GM19099 (cell line): Measurements from ENCODE around the gene SPG11.

Experiments
- POLR2A ChIP-seq: IDR thresholded peaks from 3 replicates; pipeline ENCODE4 v1.6.1; 2011; ENCODE audit warnings: low read depth; ENCODE audit not compliant: insufficient read length; ENCODE audit errors: extremely low read depth

Gene SPG11

DNA sequence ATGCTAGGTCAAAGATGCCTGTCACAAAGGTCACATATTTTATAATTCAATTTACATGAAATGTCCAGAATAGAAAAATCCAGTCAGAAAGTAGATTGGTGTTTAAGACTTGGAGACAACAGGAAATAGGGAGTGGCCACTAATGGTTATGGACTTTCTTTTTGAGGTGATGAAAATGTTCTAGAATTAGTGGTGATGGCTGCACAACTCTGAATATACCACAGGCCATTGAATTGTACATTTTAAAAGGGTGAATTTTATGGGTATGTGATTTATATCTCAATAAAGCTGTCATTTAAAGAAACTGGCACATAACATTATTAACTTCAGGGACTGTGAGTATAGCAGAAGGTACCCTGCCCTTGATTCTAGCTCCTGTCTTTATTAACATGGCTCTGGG is 15.8 kb downstream of the SPG11 start:
- TF ChIP-seq POLR2A: no peak

DNA sequence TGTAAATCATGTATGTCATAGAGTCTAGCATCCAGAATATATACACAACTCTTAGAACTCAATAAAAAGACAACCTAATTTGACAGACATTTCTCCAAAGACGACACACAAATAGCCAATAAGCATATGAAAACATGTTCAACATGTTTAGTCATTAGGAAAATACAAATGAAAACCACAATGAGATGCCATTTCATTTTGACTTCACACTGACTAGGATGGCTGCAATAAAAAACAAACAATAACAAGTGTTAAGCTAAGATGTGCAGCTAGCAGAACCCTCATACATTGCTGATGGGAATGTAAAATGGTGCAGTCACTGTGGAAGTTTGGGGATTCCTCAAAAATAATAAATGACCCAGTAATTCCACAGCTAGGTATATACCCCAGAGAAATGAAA is 16.4 kb downstream of the SPG11 start:
- no peak for TF ChIP-seq POLR2A

GRCh38 chr15:44646460-44646859 is 17.0 kb downstream of the SPG11 start:
- no peak for TF ChIP-seq POLR2A

DNA sequence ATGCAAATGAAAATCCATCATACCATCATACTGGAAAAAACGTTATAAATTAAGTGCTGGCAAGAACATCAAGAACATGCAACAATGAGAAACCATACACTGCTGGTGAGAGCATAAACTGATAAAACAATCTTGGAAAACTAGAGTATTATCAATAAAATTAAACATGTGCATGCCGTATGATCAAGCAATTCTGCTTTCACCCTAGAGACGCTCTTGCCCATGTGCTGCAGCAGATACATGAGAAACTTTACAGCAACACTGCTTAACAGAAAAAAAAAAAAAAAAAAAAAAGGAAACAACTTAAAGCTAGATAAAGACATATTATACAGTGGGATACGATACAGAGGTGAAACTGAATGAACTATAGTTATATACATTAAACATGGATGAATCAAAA is 21.8 kb downstream of the SPG11 start:
- no peak for TF ChIP-seq POLR2A

GRCh38 chr15:44636976-44637375 is 26.5 kb downstream of the SPG11 start:
- TF ChIP-seq POLR2A: no peak

DNA sequence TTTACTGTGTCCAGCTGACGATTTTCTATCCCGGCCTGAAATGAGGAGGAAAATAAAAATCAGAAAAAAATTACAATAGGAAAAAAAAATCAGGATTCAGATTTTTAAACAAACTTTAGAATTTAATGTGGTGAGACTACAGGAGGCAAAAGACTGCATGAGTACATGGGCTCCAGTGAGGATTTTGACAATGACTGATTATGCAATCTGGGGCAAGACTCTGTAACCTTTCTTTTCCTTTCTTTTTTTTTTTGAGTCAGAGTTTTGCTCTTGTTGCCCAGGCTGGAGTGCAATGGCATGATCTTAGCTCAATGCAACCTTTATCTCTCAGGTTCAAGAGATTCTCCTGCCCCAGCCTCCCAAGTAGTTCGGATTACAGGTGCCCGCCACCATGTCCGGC is 29.9 kb downstream of the SPG11 start:
- no peak for TF ChIP-seq POLR2A

GRCh38 chr15:44623178-44623577 is 40.3 kb downstream of the SPG11 start:
- no peak for TF ChIP-seq POLR2A

DNA sequence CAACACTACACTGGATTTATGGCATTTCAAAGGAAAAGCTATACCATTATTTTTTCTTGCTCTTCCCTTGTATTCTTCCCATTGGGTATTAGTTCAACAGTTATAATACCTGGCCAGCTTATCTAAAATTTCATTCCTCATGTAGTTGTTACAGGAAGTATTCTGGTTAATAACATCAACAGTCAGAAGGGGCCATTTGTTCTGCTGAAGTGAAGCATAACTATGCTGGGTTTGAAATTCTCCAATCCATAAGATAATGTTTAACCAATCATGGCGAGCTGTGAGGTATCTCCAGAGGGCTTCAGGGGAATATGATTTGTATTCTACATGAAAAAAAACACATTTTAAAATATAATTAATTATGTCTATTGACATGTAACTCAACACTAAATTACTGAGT is 43.4 kb downstream of the SPG11 start:
- TF ChIP-seq POLR2A: no peak

- TF ChIP-seq POLR2A: no peak
Observed at GRCh38 chr15:44616974-44617373, 46.5 kb downstream of the SPG11 start.

DNA sequence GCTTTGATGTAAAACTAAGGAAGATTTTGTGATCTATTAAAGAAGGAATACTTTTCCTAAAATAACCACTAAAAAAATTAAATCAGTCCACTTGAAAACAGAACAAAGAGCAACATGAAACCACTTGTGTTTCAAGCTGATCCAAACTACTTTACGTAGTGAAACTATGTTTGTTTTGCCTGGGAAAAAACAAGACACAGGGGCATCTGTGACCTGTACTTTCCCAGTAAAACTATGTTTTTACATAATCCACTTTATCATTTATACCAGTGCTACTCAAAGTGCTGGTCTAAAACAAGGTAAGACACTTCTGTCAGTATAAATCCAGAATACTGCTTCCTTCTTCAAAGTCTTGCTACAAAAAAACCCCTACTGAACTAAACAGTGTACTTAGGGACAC is 56.7 kb downstream of the SPG11 start:
- TF ChIP-seq POLR2A: no peak

DNA sequence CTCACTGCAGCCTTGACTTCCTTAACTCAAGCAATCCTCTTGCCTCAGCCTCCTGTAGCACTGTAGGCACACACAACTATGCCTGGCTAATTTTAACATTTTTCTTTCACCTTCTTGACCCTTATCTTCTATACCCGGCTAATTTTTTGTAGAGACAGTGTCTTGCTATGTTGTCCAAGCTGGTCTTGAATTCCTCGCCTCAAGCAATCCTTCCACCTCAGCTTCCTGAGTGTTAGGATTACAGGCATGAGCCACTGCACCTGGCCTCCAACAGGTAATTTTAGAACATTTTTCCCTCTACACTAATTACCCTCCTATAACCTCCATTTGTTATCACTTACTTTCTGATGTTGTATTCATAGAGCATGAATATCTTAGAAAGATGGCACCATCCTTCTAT is 60.3 kb downstream of the SPG11 start:
- TF ChIP-seq POLR2A: no peak

- TF ChIP-seq POLR2A: no peak
Observed at GRCh38 chr15:44598892-44599291, 64.6 kb downstream of the SPG11 start.

- TF ChIP-seq POLR2A: no peak
Observed at GRCh38 chr15:44598066-44598465, 65.4 kb downstream of the SPG11 start.

GRCh38 chr15:44596511-44597010 is 66.9 kb downstream of the SPG11 start:
- TF ChIP-seq POLR2A: no peak

GRCh38 chr15:44595656-44596510 is 67.6 kb downstream of the SPG11 start:
- TF ChIP-seq POLR2A: no peak

DNA sequence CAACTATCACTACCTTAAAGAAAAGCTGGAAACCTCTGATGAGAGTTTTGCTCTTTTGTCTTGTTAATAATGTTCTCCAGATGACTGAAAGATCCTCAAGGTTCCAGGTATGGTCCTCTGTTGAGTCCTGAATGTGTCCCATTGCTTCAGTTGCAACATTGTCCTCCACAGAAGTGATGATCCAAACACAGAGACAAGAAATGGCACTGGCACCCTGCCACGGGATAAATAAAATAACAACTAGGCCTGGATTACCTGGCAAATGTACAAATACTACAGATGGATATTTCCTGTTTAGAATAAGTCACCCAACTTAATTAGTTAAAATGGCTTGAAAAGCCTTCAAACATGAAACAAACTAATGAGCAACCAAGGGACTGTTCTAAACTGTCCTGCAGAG is 68.2 kb downstream of the SPG11 start:
- TF ChIP-seq POLR2A: no peak
